Endothelial cell of umbilical vein (primary cell): Measurements from ENCODE around the gene DVL1. TPM values are rescaled to one million over a fixed set of nuclear protein-coding genes. Genes with fewer than 3 reads are reported as not detected.

ENCODE experiments used
- Bru-seq: library from RNA; stranded (reverse); fragments of 400-500 nt; gene quantifications from one replicate; lab custom pipeline; 2021; lab: Mats Ljungman, UMichigan
- BruChase-seq, 2 experiments: library from RNA; stranded (reverse); fragments of 400-500 nt; gene quantifications; one replicate each; lab custom pipeline; 2021; lab: Mats Ljungman, UMichigan
- BruUV-seq: library from RNA; stranded (reverse); fragments of 400-500 nt; replicated peaks from 2 replicates; lab custom pipeline; 2021; lab: Mats Ljungman, UMichigan
- CTCF ChIA-PET: fragments of 300-600, 350-600 bp; sonication (Branson Sonifier 250); formaldehyde crosslinking; loops from one replicate; lab custom pipeline; 2021; ENCODE audit warnings: antibody characterized with exemption, inconsistent platforms; lab: Charles Lee
- POLR2A ChIA-PET: fragments of 300-600, 350-600 bp; sonication (Branson Sonifier 250); formaldehyde crosslinking; loops from one replicate; lab custom pipeline; 2021; ENCODE audit warnings: antibody characterized with exemption, inconsistent platforms; lab: Charles Lee
- DNase-seq: peaks from one replicate; pipeline ENCODE4 v3.0.0-alpha.2; 2011; ENCODE audit warnings: low read depth, low spot score
- FAIRE-seq: peaks from 2 replicates; lab custom pipeline; 2011; peaks lifted over from hg19 to GRCh38; lab: Jason Lieb, UNC
- H2AFZ ChIP-seq: 2 replicates; pipeline ENCODE4 v1.6.0; 2012; ENCODE audit warnings: low read depth, low read length, control low read depth, inconsistent platforms
- H3K27ac ChIP-seq: 2 replicates; pipeline ENCODE4 v1.5.1; 2011; ENCODE audit warnings: low read depth, mild to moderate bottlenecking, control low read depth, low read length, moderate library complexity; ENCODE audit not compliant: insufficient read depth
- H3K27me3 ChIP-seq, 2 experiments: 2 replicates each; pipeline versions ENCODE4 v1.6.0 to v1.6.1; 2011; ENCODE audit warnings: low read length in 2 of 2, mixed read lengths in 1 of 2; ENCODE audit not compliant: control insufficient read depth in 2 of 2, insufficient read depth in 2 of 2
- H3K36me3 ChIP-seq, 2 experiments: 2 replicates in 1 of 2; 3 replicates in 1 of 2; pipeline ENCODE4 v1.5.1; 2011; ENCODE audit warnings: low read length in 2 of 2, mild to moderate bottlenecking in 1 of 2, moderate library complexity in 1 of 2; ENCODE audit not compliant: control insufficient read depth in 2 of 2, insufficient read depth in 2 of 2; ENCODE audit errors: extremely low read depth in 1 of 2
- H3K4me1 ChIP-seq: 3 replicates; pipeline ENCODE4 v1.5.1; 2011; ENCODE audit warnings: mild to moderate bottlenecking, low read length; ENCODE audit not compliant: control insufficient read depth, insufficient read depth; ENCODE audit errors: extremely low read depth
- H3K4me2 ChIP-seq: 2 replicates; pipeline ENCODE4 v1.6.1; 2011; ENCODE audit warnings: low read length, control low read depth, mixed read lengths; ENCODE audit not compliant: insufficient read depth
- H3K4me3 ChIP-seq, 3 experiments: fragments of 200-600 bp in 1 of 3; sonication (generic), shearing (Covaris generic) in 1 of 3; replicated peaks in 1 of 3; 2 replicates each; pipeline ENCODE4 v1.5.1; 2011 to 2016; ENCODE audit warnings: control low read depth in 3 of 3, low read length in 3 of 3, mild to moderate bottlenecking in 2 of 3, inconsistent platforms in 1 of 3, low read depth in 1 of 3, moderate library complexity in 1 of 3; ENCODE audit not compliant: insufficient read depth in 1 of 3
- H3K79me2 ChIP-seq: 2 replicates; pipeline ENCODE4 v1.6.0; 2012; ENCODE audit warnings: low read length, inconsistent platforms; ENCODE audit not compliant: control insufficient read depth, insufficient read depth
- H3K9ac ChIP-seq: replicated peaks from 2 replicates; pipeline ENCODE3; 2011; ENCODE audit warnings: low read length, control low read depth; ENCODE audit not compliant: insufficient read depth; ENCODE audit errors: extremely low read depth
- H3K9me1 ChIP-seq: replicated peaks from 3 replicates; pipeline ENCODE4 v1.6.0; 2011; ENCODE audit warnings: mild to moderate bottlenecking, low read length; ENCODE audit not compliant: control insufficient read depth, insufficient read depth; ENCODE audit errors: extremely low read depth
- H3K9me3 ChIP-seq: replicated peaks from 2 replicates; pipeline ENCODE4 v1.5.1; 2012; ENCODE audit warnings: low read length, inconsistent platforms; ENCODE audit not compliant: control insufficient read depth, insufficient read depth
- H4K20me1 ChIP-seq: replicated peaks from 2 replicates; pipeline ENCODE3; 2011; ENCODE audit warnings: mild to moderate bottlenecking, low read length; ENCODE audit not compliant: control insufficient read depth, insufficient read depth; ENCODE audit errors: extremely low read depth
- CTCF ChIP-seq, 2 donors: IDR thresholded peaks; 1 replicate in 1 of 2; 2 replicates in 1 of 2; pipeline ENCODE4 v1.5.1; 2011; ENCODE audit warnings: low read length in 2 of 2, mild to moderate bottlenecking in 2 of 2, moderate library complexity in 2 of 2, control low read depth in 1 of 2, inconsistent platforms in 1 of 2, low read depth in 1 of 2; ENCODE audit not compliant: insufficient read depth in 1 of 2; ENCODE audit errors: extremely low read depth in 1 of 2
- EZH2 ChIP-seq: IDR thresholded peaks from 2 replicates; pipeline ENCODE4 v1.6.1; 2012; ENCODE audit warnings: borderline replicate concordance, low read depth, mild to moderate bottlenecking, moderate library complexity, low read length, inconsistent platforms; ENCODE audit not compliant: severe bottlenecking
- FOS ChIP-seq: IDR thresholded peaks from 2 replicates; pipeline ENCODE4 v1.6.1; 2011; ENCODE audit warnings: mild to moderate bottlenecking, low read length, moderate library complexity, borderline replicate concordance; ENCODE audit not compliant: insufficient read depth
- GATA2 ChIP-seq: IDR thresholded peaks from 2 replicates; pipeline ENCODE4 v1.7.0; 2011; ENCODE audit warnings: low read depth, mild to moderate bottlenecking, moderate library complexity, mixed read lengths, low read length; ENCODE audit not compliant: insufficient read length, insufficient read depth
- JUN ChIP-seq: IDR thresholded peaks from 2 replicates; pipeline ENCODE4 v1.6.1; 2011; ENCODE audit warnings: borderline replicate concordance, low read depth; ENCODE audit not compliant: insufficient read length, insufficient read depth
- MYC ChIP-seq: IDR thresholded peaks from one replicate; pipeline ENCODE4 v1.6.1; 2011; ENCODE audit warnings: mild to moderate bottlenecking, low read depth, low read length
- POLR2A ChIP-seq: IDR thresholded peaks from 2 replicates; pipeline ENCODE4 v1.6.1; 2012; ENCODE audit warnings: low read depth, mild to moderate bottlenecking, control low read depth, low read length
- POLR2AphosphoS5 ChIP-seq: IDR thresholded peaks from 2 replicates; pipeline ENCODE4 v1.6.1; 2012; ENCODE audit warnings: low read depth, mild to moderate bottlenecking, control low read depth, low read length, moderate library complexity; ENCODE audit not compliant: insufficient read depth
- dilution Hi-C: fragments of 300-500 bp; cut with MboI; formaldehyde crosslinking; loops from one replicate; pipeline ENCODE4 v1.15.0; 2019; ENCODE audit warnings: low sequenced_read_pairs; ENCODE audit not compliant: extremely low pct_ligation_motif_present
- intact Hi-C: fragments of 100-400 bp; cut with micrococcal nuclease; formaldehyde crosslinking; loops from one replicate; pipeline ENCODE4 v1.10.0; 2022
- long read RNA-seq: library from polyadenylated mRNA; stranded (forward); transcript quantifications from one replicate; pipeline ENCODE4 v2.0.0, GENCODE V29; 2021
- polyA minus RNA-seq, 3 experiments: library from RNA; depleted of rRNA, polyadenylated mRNA; stranded (reverse); fragments of >200 nt; gene quantifications; 1 replicate in 1 of 3; 2 replicates in 2 of 3; pipeline ENCODE4 v1.2.3, GENCODE V29; 2011
- polyA plus RNA-seq, 4 experiments: library from polyadenylated mRNA; depleted of rRNA in 3 of 4; stranded (reverse) in 3 of 4; unstranded in 1 of 4; fragments of >200 nt; gene quantifications; 2 replicates each; pipeline versions ENCODE4 v1.2.1 to v1.2.3, GENCODE V29; 2011 to 2012; ENCODE audit warnings: missing spikeins in 1 of 4
- total RNA-seq: library from RNA; stranded (reverse); gene quantifications from 2 replicates; pipeline ENCODE4 v1.2.3, GENCODE V29; 2021
- TF ChIP-seq, protein P1 (sequence below): IDR thresholded peaks from 2 replicates; pipeline ENCODE4 v1.6.1; 2011; ENCODE audit not compliant: insufficient read depth, insufficient read length

Gene DVL1
- total RNA-seq (36.5 and 40.7 TPM in 2 replicates), polyA plus RNA-seq (26.8 and 38.2 TPM in 2 replicates), polyA minus RNA-seq (15.2 and 15.5 TPM in 2 replicates), Bru-seq, nascent RNA (percentile 34 among the genes with signal in this experiment), BruChase-seq, experiment 1, labeled RNA remaining after a 6-hour chase (percentile 78 among the genes with signal in this experiment), BruChase-seq, experiment 2, labeled RNA remaining after a 2-hour chase (percentile 64 among the genes with signal in this experiment)
- polyA plus RNA-seq (2011; cell fraction: cytosol; rRNA removed) = 9.2 and 15.6 TPM in 2 replicates
- polyA plus RNA-seq (2011; cell fraction: nucleus; rRNA removed) = 66.9 and 77.1 TPM in 2 replicates
- polyA plus RNA-seq (2012) = 15.4 and 28.8 TPM in 2 replicates
- polyA minus RNA-seq (2011; cell fraction: cytosol; rRNA and poly(A)+ RNA removed) = 54.7 TPM
- 10.9 and 23.7 TPM in 2 replicates for polyA minus RNA-seq (2011; cell fraction: nucleus; rRNA and poly(A)+ RNA removed)
- long read RNA-seq, transcript DVL1-202 (15 exons, 2,926 nt) = major isoform, 10 of 29 reads
- long read RNA-seq, partial matches to known transcripts = 5 of 29 reads
- long read RNA-seq, other reads (novel, unspliced or antisense) = 12 of 29 reads

- ChIA-PET CTCF (interaction anchor here (1.1 kb wide), 1 partner anchor 22 kb away, joined by 3 read pairs; no protein-coding TSS in a partner anchor), POLR2A (no interaction called here)
- H3K79me2 ChIP-seq = peaks cover 33% of the 10 kb centered on the region
- H4K20me1 ChIP-seq = no peaks in the 10 kb centered on the region
- peaks cover 7 to 16% of the 10 kb centered on the region in 2 experiments for H3K27me3 ChIP-seq
- BruUV-seq = no TSS peak
- H3K4me1 ChIP-seq = peaks cover 10% of the 10 kb centered on the region
- H3K36me3 ChIP-seq = no peaks in the 10 kb centered on the region
- no peaks in the 10 kb centered on the region for H3K9me3 ChIP-seq
- peak; percentile 35 for DNase-seq
- H3K27ac ChIP-seq = peak within 1 kb of the TSS; percentile 53
- no peaks in the 10 kb centered on the region for H3K9me1 ChIP-seq
- peak within 1 kb of the TSS; percentile 96 for H2AFZ ChIP-seq
- H3K9ac ChIP-seq = peak within 1 kb of the TSS; percentile 85
- no peak for TF ChIP-seq POLR2AphosphoS5
- TF ChIP-seq, protein P1, sequence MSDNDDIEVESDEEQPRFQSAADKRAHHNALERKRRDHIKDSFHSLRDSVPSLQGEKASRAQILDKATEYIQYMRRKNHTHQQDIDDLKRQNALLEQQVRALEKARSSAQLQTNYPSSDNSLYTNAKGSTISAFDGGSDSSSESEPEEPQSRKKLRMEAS = no peak
- TF ChIP-seq POLR2A = peak; percentile 67
- TF ChIP-seq FOS = no peak
- no peak for TF ChIP-seq EZH2
- TF ChIP-seq JUN = no peak
- no peak for TF ChIP-seq MYC
- no peak for TF ChIP-seq GATA2
- peak; percentile 22 to 53 for TF ChIP-seq CTCF (IDR thresholded peaks at IDR 0.05; ENCODE audit: extremely low read depth in 1 of 2, insufficient read depth in 1 of 2, low read depth in 1 of 2, low read length in 2 of 2)
- dilution Hi-C loops = no loop called here
- H3K4me3 ChIP-seq = peak within 1 kb of the TSS; percentile 61 to 86 (median 79)
- intact Hi-C loops = loop anchor here (1.0 kb wide), 2 partner anchors 26 to 40 kb away; partner anchors contain the start of gene AURKAIP1
- peak within 1 kb of the TSS; percentile 78 for H3K4me2 ChIP-seq
- no peak for FAIRE-seq
Observed at GRCh38 chr1:1349256-1350012, at the start of gene DVL1. DVL1 (minus strand) TSS chr1:1349418; CDS start chr1:1349065, 353 bp downstream.
